GM21423 (cell line): ENCODE results near the gene RPS6KA5.
"Not testable (repeated sequence)": the region's sequence is repeated elsewhere in the genome, so short reads cannot be mapped to it uniquely, and the experiment has no call there.

ENCODE experiments used
- ATAC-seq: cut with Tn5 transposase; IDR thresholded peaks from one replicate; pipeline ENCODE4 v1.9.1; 2021; ENCODE audit warnings: mild to moderate bottlenecking, moderate library complexity; ENCODE audit not compliant: unreplicated experiment

The RPS6KA5 gene

GRCh38 chr14:90943367-90943766 is 117.1 kb downstream of the RPS6KA5 start:
- ATAC-seq: no peak

- no peak for ATAC-seq
Measured at GRCh38 chr14:90942511-90942910, 117.9 kb downstream of the RPS6KA5 start.

GRCh38 chr14:90941706-90942105 is 118.7 kb downstream of the RPS6KA5 start:
- ATAC-seq: no peak

GRCh38 chr14:90940318-90940962 is 120.0 kb downstream of the RPS6KA5 start:
- no peak for ATAC-seq

GRCh38 chr14:90939252-90939795 is 121.1 kb downstream of the RPS6KA5 start:
- ATAC-seq: not testable (repeated sequence)

GRCh38 chr14:90938615-90939014 is 121.8 kb downstream of the RPS6KA5 start:
- ATAC-seq: no peak

- ATAC-seq: no peak
Measured at GRCh38 chr14:90936757-90937440, 123.5 kb downstream of the RPS6KA5 start.

- ATAC-seq: no peak
Measured at GRCh38 chr14:90924621-90925340, 135.7 kb downstream of the RPS6KA5 start.

- ATAC-seq: no peak
Measured at GRCh38 chr14:90922141-90922540, 138.3 kb downstream of the RPS6KA5 start.

GRCh38 chr14:90911121-90911520 is 149.3 kb downstream of the RPS6KA5 start:
- no peak for ATAC-seq

GRCh38 chr14:90907178-90907577 is 153.3 kb downstream of the RPS6KA5 start:
- no peak for ATAC-seq

- peak; percentile 86 for ATAC-seq
Measured at GRCh38 chr14:90905531-90905930, 154.9 kb downstream of the RPS6KA5 start.

GRCh38 chr14:90903101-90903500 is 157.3 kb downstream of the RPS6KA5 start:
- no peak for ATAC-seq

GRCh38 chr14:90900476-90901083 is 159.9 kb downstream of the RPS6KA5 start:
- ATAC-seq: no peak

- ATAC-seq: no peak
Measured at GRCh38 chr14:90897022-90897421, 163.4 kb downstream of the RPS6KA5 start.

GRCh38 chr14:90894241-90894640 is 166.2 kb downstream of the RPS6KA5 start:
- no peak for ATAC-seq

- ATAC-seq: no peak
Measured at GRCh38 chr14:90893510-90893909, 166.9 kb downstream of the RPS6KA5 start.

GRCh38 chr14:90892970-90893369 is 167.5 kb downstream of the RPS6KA5 start:
- no peak for ATAC-seq

- ATAC-seq: no peak
Measured at GRCh38 chr14:90891326-90891725, 169.1 kb downstream of the RPS6KA5 start.

GRCh38 chr14:90890322-90891020 is 170.0 kb downstream of the RPS6KA5 start:
- no peak for ATAC-seq
